HepG2 (cell line): Measurements from ENCODE around the gene EMC10. TPM values are rescaled to one million over a fixed set of nuclear protein-coding genes. Genes with fewer than 3 reads are reported as not detected.

Experiments
- ASH2L ChIP-seq: fragments of 300-600, 200-600 bp; sonication (generic); IDR thresholded peaks from 2 replicates; pipeline ENCODE4 v1.7.0; 2017; ENCODE audit warnings: low read depth, mild to moderate bottlenecking, moderate library complexity, mixed read lengths, low read length; ENCODE audit not compliant: insufficient read length
- CHD4 ChIP-seq: fragments of 200-600 bp; sonication (generic); IDR thresholded peaks from 2 replicates; pipeline ENCODE4 v1.7.0; 2017; ENCODE audit warnings: mild to moderate bottlenecking, low read length, borderline replicate concordance
- ERF ChIP-seq: IDR thresholded peaks from 2 replicates; pipeline ENCODE4 v1.6.1; 2018; ENCODE audit warnings: missing biosample characterization, missing genetic modification reagents
- KAT8 ChIP-seq: IDR thresholded peaks from 2 replicates; pipeline ENCODE4 v1.6.1; 2016; ENCODE audit warnings: missing genetic modification reagents, missing compliant biosample characterization
- NCOR1 ChIP-seq: fragments of 200-600 bp; sonication (generic); IDR thresholded peaks from 2 replicates; pipeline ENCODE4 v1.7.0; 2017; ENCODE audit warnings: antibody characterized with exemption, low read length, borderline replicate concordance
- NPAS2 ChIP-seq: sonication (generic); formaldehyde crosslinking; IDR thresholded peaks from 2 replicates; pipeline ENCODE4 v1.8.0; 2022; ENCODE audit warnings: mild to moderate bottlenecking, missing genetic modification reagents, borderline replicate concordance
- SAP130 ChIP-seq: IDR thresholded peaks from 2 replicates; pipeline ENCODE4 v1.6.1; 2016; ENCODE audit warnings: low read depth
- SOX13 ChIP-seq, 3 experiments: fragments of 450-650 bp in 1 of 3; sonication (generic) in 1 of 3; formaldehyde crosslinking in 1 of 3; IDR thresholded peaks in 2 of 3; conservative IDR thresholded peaks in 1 of 3; 2 replicates each; pipeline versions ENCODE4 v1.5.0 to v1.6.1; 2016 to 2020; ENCODE audit warnings: antibody characterized with exemption in 1 of 3, mild to moderate bottlenecking in 1 of 3, missing compliant biosample characterization in 1 of 3, missing genetic modification reagents in 1 of 3, moderate library complexity in 1 of 3
- TARDBP ChIP-seq: sonication (generic); formaldehyde crosslinking; IDR thresholded peaks from 2 replicates; pipeline ENCODE4 v1.8.0; 2022; ENCODE audit warnings: mild to moderate bottlenecking, missing genetic modification reagents
- TRIM24 ChIP-seq: sonication (generic); formaldehyde crosslinking; IDR thresholded peaks from 2 replicates; pipeline ENCODE4 v1.8.0; 2022; ENCODE audit warnings: mild to moderate bottlenecking, missing genetic modification reagents
- XRCC5 ChIP-seq: fragments of 200-400 bp; formaldehyde crosslinking; optimal IDR thresholded peaks from 2 replicates; pipeline ENCODE3; 2017; ENCODE audit warnings: mild to moderate bottlenecking, low read length
- ZBED4 ChIP-seq: sonication (generic); formaldehyde crosslinking; IDR thresholded peaks from 2 replicates; pipeline ENCODE4 v1.4.0; 2020; ENCODE audit warnings: missing genetic modification reagents, borderline replicate concordance
- ZBTB33 ChIP-seq: sonication (generic); formaldehyde crosslinking; IDR thresholded peaks from 2 replicates; pipeline ENCODE4 v1.4.0; 2020; ENCODE audit warnings: missing genetic modification reagents
- ZFX ChIP-seq: sonication (generic); formaldehyde crosslinking; IDR thresholded peaks from 2 replicates; pipeline ENCODE4 v1.4.0; 2020; ENCODE audit warnings: mild to moderate bottlenecking, low read depth, missing genetic modification reagents, moderate library complexity
- ZKSCAN8 ChIP-seq: IDR thresholded peaks from 2 replicates; pipeline ENCODE4 v1.6.1; 2016; ENCODE audit warnings: borderline replicate concordance, missing genetic modification reagents, missing compliant biosample characterization
- ZMYM2 ChIP-seq: sonication (generic); formaldehyde crosslinking; IDR thresholded peaks from 2 replicates; pipeline ENCODE4 v1.8.0; 2022; ENCODE audit warnings: mild to moderate bottlenecking, missing genetic modification reagents
- ZNF263 ChIP-seq: sonication (generic); formaldehyde crosslinking; IDR thresholded peaks from 2 replicates; pipeline ENCODE4 v1.4.0; 2020; ENCODE audit warnings: missing genetic modification reagents
- ZNF713 ChIP-seq: sonication (generic); formaldehyde crosslinking; IDR thresholded peaks from 2 replicates; pipeline ENCODE4 v1.4.0; 2020; ENCODE audit warnings: mild to moderate bottlenecking, missing genetic modification reagents
- ZNF788 ChIP-seq: sonication (generic); formaldehyde crosslinking; IDR thresholded peaks from 2 replicates; pipeline ENCODE4 v1.5.0; 2020; ENCODE audit warnings: mild to moderate bottlenecking, missing genetic modification reagents, borderline replicate concordance
- ZSCAN21 ChIP-seq: sonication (generic); formaldehyde crosslinking; IDR thresholded peaks from 2 replicates; pipeline ENCODE4 v1.8.0; 2022; ENCODE audit warnings: mild to moderate bottlenecking, missing genetic modification reagents, moderate library complexity, borderline replicate concordance
- ZSCAN22 ChIP-seq: sonication (generic); formaldehyde crosslinking; IDR thresholded peaks from 2 replicates; pipeline ENCODE4 v1.4.0; 2020; ENCODE audit warnings: mild to moderate bottlenecking, missing genetic modification reagents
- polyA plus RNA-seq, 8 experiments: library from polyadenylated mRNA; depleted of rRNA in 3 of 8; stranded (reverse) in 7 of 8; unstranded in 1 of 8; fragments of >200 nt; fragmentation: Illumina TruSeq in 4 of 8; extraction: Trizol in 4 of 8; gene quantifications; 2 replicates each; pipeline versions ENCODE4 v1.2.1 to v1.2.3, GENCODE V29; 2011 to 2016; ENCODE audit warnings: low read depth in 4 of 8, missing spikeins in 1 of 8, mixed read lengths in 1 of 8; ENCODE audit not compliant: insufficient read depth in 1 of 8
- total RNA-seq, 5 experiments: library from RNA; depleted of rRNA; stranded (reverse); fragments of >200 nt; fragmentation: Illumina TruSeq; extraction: Trizol; gene quantifications; 2 replicates each; pipeline ENCODE4 v1.2.3, GENCODE V29; 2016; ENCODE audit warnings: low read depth in 1 of 5
- TF ChIP-seq, protein P1 (sequence below): sonication (generic); formaldehyde crosslinking; IDR thresholded peaks from 2 replicates; pipeline ENCODE4 v1.4.0; 2020; ENCODE audit warnings: low read depth, mild to moderate bottlenecking, missing genetic modification reagents

Gene EMC10
- total and polyA plus RNA-seq, 2 of the 13 experiments (the other 11 are each of a cell fraction or from before 2014, with no cell fraction given) = not detected

DNA sequence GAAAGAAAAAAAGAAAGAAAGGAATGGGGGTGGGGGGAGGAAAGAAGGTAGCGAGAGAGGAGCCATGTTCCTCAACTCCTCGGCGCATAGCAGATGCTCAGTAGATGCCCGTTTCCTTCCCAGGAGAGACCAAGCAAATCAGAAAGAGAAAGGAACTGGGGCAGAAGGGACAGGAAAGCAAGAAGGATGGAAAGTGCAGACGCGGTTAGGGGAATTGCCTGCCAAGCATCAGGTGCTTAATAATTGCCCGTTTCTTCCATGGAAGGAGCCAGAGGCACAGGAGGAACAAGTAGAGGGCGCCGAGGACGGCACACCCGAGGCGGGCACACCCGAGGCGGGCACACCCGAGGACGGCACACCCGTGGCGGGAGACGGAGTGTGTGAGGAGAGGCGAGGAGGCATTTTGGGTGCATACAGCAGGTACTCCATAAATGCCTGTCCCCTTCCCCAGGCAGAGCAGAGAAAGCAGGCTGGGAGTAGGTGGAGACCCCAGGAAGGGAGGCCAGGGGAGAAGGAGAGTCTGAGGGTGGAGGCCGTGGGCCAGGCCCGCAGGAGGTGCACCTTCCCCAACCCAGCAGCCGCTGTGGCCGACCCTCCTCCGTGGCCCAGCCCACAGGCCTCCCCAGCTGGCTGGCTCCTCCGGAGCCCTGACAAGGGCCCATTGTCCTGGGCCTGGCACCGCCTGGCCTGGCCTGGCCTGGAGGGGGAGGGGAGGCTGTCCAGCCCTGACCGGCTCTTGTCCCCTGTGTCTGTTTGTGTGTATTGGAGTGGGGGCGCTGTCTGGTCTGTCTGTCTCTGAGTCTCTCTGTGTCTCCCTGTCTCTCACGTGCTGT, 20.1 kb downstream of the EMC10 start (continued):
- TF ChIP-seq ZBTB33 (no peak), TRIM24 (CRISPR knock-in tag) (no peak), ZMYM2 (0 out of 2 replicates have a peak, but pooled peaks have one; percentile 33), ZNF788 (CRISPR knock-in tag) (no peak), TARDBP (CRISPR knock-in tag) (0 out of 2 replicates have a peak, but pooled peaks have one; percentile 25), KAT8 (CRISPR knock-in tag) (no peak), SAP130 (CRISPR knock-in tag) (0 out of 2 replicates have a peak, but pooled peaks have one; percentile 28), SOX13 (IDR thresholded peaks at IDR 0.05) (no peak), SOX13 (CRISPR knock-in tag; conservative IDR thresholded peaks at IDR 0.05 in 1 of 2, IDR thresholded peaks at IDR 0.05 in 1 of 2) (peak in 1 of 2 experiments; percentile 54; a peak in 2 of 4 replicates), ZBED4 (CRISPR knock-in tag) (0 out of 2 replicates have a peak, but pooled peaks have one; percentile 44), NPAS2 (CRISPR knock-in tag) (no peak), ZNF713 (no peak), ZSCAN22 (CRISPR knock-in tag) (peak; percentile 95), ASH2L (no peak), ERF (CRISPR knock-in tag) (no peak), ZSCAN21 (CRISPR knock-in tag) (no peak), CHD4 (0 out of 2 replicates have a peak, but pooled peaks have one; percentile 6), NCOR1 (no peak), ZKSCAN8 (CRISPR knock-in tag) (peak; percentile 98), ZNF263 (peak; percentile 33; the same call in 1 of the 2 replicates), ZFX (CRISPR knock-in tag) (peak; percentile 70), XRCC5 (peak; percentile 48)
- TF ChIP-seq, protein P1, sequence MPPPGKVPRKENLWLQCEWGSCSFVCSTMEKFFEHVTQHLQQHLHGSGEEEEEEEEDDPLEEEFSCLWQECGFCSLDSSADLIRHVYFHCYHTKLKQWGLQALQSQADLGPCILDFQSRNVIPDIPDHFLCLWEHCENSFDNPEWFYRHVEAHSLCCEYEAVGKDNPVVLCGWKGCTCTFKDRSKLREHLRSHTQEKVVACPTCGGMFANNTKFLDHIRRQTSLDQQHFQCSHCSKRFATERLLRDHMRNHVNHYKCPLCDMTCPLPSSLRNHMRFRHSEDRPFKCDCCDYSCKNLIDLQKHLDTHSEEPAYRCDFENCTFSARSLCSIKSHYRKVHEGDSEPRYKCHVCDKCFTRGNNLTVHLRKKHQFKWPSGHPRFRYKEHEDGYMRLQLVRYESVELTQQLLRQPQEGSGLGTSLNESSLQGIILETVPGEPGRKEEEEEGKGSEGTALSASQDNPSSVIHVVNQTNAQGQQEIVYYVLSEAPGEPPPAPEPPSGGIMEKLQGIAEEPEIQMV (CRISPR knock-in tag) = no peak
